Rectal smooth muscle tissue (tissue), 1 donor: ENCODE measurements around the gene SEL1L3.

Experiments used
- H3K27ac ChIP-seq: one replicate; pipeline ENCODE4 v1.7.0; 2013; ENCODE audit warnings: low read depth, low read length, inconsistent platforms
- H3K27me3 ChIP-seq: one replicate; pipeline ENCODE4 v1.7.0; 2013; ENCODE audit warnings: low read length; ENCODE audit not compliant: control insufficient read depth, insufficient read depth
- H3K36me3 ChIP-seq: one replicate; pipeline ENCODE4 v1.7.0; 2013; ENCODE audit warnings: low read length; ENCODE audit not compliant: control insufficient read depth, insufficient read depth
- H3K4me1 ChIP-seq: one replicate; pipeline ENCODE4 v1.7.0; 2013; ENCODE audit warnings: low read length; ENCODE audit not compliant: control insufficient read depth, insufficient read depth
- H3K4me3 ChIP-seq: one replicate; pipeline ENCODE4 v1.7.0; 2013; ENCODE audit warnings: low read length
- H3K9ac ChIP-seq: one replicate; pipeline ENCODE4 v1.7.0; 2013; ENCODE audit warnings: low read length

The SEL1L3 gene

DNA sequence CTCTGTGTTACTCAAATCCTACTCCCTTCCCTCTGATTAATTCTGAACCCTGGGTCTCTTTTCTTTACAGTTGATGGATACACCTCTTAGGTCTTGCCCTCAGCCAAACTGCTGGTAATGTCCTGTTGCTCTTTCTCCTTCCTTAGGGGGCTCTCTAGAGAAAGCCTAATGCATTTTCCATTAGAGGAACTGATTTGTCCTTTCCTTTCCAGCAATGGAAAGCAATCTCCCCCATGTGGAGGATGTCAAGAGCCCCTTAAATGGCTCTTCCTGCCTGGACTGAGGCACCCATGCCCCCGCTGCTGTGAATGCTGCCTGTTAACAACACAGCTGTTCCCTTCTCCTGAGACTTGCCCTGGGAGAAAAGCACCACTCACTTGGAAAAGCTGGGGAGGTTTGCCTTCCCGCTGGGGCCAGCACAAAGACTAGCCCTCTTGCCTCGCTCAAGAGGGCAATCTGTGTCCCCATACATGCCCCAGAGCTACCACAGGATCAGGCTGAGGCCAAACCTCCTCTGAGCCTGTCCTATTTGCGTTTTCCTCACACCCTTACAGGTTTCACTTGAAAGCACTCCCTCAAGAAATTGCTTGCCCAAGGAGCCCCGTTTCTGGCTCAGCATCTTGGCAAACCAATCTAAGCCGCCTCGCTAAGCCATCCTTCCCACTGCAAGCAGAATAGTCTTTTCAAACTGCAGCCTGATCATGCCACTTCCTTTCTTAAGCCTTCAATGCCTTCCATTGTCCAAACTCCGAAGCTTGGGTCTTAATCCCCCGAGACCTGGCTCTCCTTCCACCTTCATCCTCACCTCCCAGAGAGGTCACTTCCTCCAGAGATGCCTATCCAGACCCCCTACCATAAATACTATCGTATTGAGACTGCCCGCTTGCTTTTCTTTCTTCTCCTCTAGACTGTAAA lies 28.0 kb upstream of the SEL1L3 start:
- no peak overlapping the region for H3K27ac ChIP-seq

DNA sequence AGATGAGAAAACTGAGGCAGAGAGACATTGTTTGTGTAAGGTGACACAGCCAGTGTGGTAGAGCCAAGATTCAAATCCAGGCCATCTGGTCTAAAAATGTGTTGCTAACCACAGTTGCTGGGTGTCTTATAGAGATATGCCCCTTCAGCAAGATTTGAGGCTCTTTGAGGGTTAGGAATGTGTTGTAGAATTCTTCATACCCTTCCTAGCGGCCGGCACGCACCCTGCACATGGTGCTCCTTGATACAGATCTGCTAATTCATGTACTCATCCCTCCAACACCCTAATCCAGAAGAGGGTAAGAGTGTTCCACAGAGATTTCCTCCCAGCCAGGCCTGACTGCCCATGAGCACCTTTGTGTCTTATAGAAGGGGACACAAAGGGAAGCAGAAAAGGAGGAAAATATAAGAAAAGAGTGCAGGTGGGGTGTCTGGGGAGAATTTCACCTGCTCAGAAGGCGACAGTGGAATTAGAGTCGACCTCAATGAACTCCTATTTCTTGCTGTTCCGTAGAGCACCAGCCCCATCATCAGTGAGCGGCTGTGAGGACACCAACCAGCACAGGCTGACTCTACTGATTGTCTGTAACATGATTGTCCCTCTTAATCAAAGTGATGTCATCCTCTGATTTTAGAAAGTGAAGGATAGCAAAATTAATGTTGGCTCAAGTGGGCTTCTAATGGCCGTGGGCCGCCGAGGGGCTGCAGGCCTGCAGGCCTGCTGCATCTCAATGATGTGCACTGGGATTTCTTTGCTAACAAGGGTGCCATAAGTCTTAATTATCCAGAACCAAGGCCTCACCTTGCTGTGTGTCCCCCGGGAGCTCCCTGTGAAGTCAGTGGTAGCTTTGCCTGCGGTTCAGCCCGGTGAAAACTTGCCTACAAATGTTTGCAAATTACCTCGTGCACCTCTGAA lies 27.1 kb upstream of the SEL1L3 start:
- Histone ChIP-seq H3K36me3 (no peaks in the 10 kb centered on the region), H3K27ac (no peak overlapping the region), H3K4me1 (no peaks in the 10 kb centered on the region), H3K27me3 (no peaks in the 10 kb centered on the region), H3K9ac (no peak overlapping the region), H3K4me3 (no peak overlapping the region)

More for the DNA sequence above, 28.0 kb upstream of the SEL1L3 start:
- H3K4me1 ChIP-seq: no peaks in the 10 kb centered on the region
- H3K36me3 ChIP-seq: no peaks in the 10 kb centered on the region
- no peak overlapping the region for H3K4me3 ChIP-seq
- H3K9ac ChIP-seq: no peak overlapping the region
- H3K27me3 ChIP-seq: no peaks in the 10 kb centered on the region

DNA sequence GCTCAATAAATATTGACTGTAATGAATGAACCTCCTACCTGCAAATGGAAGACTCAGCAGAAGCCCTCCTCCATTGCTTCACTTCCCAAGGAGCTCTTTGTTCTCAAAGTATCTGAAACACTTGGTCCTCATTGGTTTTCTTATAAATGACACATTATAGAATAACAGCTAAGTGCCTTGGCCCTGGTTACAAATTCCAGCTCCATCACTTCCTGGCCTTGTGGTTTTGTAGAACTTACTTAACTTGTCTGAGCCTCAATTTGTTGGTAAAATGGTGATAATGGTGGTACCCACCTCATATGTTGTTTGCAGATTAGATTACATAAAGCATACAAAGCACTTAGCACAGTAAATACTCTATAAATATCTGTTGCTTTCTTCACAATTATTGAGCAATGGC lies 26.0 kb upstream of the SEL1L3 start:
- no peaks in the 10 kb centered on the region for H3K36me3 ChIP-seq
- H3K4me1 ChIP-seq: no peaks in the 10 kb centered on the region
- H3K27ac ChIP-seq: no peak overlapping the region
- H3K27me3 ChIP-seq: no peaks in the 10 kb centered on the region
- H3K4me3 ChIP-seq: no peak overlapping the region
- no peak overlapping the region for H3K9ac ChIP-seq

DNA sequence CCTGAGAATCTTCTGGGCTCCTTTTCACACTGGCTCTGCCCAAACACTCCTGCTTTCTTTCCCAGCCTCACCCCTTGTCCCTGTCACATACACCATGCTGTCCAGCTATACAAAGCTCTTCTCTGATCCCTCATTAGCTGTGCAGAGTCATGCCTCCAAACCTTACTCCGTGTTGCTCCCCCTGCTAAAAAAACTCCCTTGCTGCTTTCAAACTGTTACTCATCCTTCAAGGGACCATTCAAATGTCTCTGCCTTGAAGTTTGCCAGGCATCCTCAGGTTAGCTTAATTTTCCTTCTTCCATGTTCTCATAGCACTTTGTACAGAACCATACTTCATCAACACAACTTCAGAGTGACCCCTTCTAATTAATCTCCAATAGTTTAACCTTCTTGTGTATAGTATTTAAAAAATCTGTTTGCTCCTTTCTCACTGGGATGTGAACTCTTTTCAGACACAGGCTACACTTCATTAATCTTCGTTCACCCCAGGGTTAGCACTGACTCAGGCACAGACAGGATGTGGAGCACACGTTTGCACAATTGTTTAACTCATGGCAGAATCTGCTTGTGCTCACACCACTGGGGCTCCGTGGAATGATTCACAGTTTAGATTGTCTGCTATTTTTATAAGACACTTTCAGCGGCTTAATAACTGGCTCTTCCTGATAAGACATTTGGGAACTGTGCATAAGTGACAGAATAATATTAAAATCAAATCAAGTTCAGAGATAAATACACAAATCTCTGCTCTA lies 21.4 kb upstream of the SEL1L3 start:
- Histone ChIP-seq H3K9ac (no peak overlapping the region), H3K4me3 (no peak overlapping the region), H3K27me3 (no peaks in the 10 kb centered on the region), H3K36me3 (no peaks in the 10 kb centered on the region), H3K4me1 (no peaks in the 10 kb centered on the region), H3K27ac (no peak overlapping the region)

DNA sequence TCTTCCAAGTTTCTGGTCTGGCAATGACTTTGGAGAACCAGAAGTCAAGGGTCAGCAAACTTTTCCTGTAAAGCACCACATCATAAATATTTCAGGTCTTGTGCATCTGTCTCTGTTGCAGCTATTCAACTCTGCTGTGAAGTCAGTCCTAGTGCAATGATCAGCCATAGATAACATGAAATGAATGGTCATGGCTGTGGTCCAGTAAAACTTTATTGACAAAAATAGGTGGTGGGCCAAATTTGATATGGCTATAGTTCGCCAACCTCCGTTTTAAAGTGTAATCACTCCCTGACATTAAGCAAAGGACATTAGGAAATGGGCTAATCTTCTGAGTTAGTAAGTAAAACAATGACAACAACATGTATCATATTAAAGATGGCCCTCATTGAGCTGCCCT lies 20.8 kb upstream of the SEL1L3 start:
- H3K9ac ChIP-seq: no peak overlapping the region
- no peak overlapping the region for H3K27ac ChIP-seq
- no peaks in the 10 kb centered on the region for H3K27me3 ChIP-seq
- H3K4me1 ChIP-seq: no peaks in the 10 kb centered on the region
- no peaks in the 10 kb centered on the region for H3K36me3 ChIP-seq
- no peak overlapping the region for H3K4me3 ChIP-seq

DNA sequence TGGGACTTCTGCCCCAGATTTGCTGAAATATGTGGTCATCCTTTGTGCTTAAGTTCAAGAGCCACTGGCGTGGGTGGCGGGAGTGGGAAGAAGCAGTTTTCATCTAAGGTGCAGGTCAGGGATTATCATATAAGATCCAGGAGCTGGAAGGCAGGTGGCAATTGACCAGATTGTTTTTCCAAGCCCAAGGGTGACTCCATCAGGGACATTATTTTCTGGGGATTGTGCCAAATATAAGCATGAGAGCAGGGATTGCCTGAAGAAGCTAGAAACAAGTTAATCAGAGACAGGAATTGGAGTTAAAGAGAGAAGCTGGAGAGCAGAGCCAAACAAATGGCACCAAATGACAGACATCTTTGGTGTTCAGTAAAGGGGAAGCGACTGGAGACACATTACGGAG lies 19.4 kb upstream of the SEL1L3 start:
- Histone ChIP-seq H3K36me3 (no peaks in the 10 kb centered on the region), H3K9ac (no peak overlapping the region), H3K27ac (no peak overlapping the region), H3K27me3 (no peaks in the 10 kb centered on the region), H3K4me1 (no peaks in the 10 kb centered on the region), H3K4me3 (no peak overlapping the region)

DNA sequence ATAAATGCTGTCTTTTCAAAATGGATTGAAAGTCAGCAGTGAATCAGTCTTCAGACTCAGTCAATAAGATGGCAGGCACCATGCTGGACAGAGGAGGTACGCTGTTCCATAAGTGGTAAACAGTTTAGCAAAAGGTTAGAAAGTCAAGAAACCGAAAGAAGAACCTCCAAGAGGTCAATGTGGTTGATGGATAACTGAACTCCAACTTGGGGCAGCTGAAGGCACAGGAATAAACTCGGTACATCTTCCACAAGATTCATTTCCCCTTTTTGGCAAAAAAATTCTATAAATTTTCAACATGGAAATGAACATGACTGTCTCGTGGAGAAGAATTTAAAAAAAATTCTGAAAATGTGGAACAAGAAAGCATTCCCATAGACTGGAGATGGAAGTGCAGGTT lies 18.4 kb upstream of the SEL1L3 start:
- no peak overlapping the region for H3K9ac ChIP-seq
- H3K4me1 ChIP-seq: no peaks in the 10 kb centered on the region
- no peak overlapping the region for H3K4me3 ChIP-seq
- H3K27me3 ChIP-seq: no peaks in the 10 kb centered on the region
- H3K36me3 ChIP-seq: no peaks in the 10 kb centered on the region
- no peak overlapping the region for H3K27ac ChIP-seq

DNA sequence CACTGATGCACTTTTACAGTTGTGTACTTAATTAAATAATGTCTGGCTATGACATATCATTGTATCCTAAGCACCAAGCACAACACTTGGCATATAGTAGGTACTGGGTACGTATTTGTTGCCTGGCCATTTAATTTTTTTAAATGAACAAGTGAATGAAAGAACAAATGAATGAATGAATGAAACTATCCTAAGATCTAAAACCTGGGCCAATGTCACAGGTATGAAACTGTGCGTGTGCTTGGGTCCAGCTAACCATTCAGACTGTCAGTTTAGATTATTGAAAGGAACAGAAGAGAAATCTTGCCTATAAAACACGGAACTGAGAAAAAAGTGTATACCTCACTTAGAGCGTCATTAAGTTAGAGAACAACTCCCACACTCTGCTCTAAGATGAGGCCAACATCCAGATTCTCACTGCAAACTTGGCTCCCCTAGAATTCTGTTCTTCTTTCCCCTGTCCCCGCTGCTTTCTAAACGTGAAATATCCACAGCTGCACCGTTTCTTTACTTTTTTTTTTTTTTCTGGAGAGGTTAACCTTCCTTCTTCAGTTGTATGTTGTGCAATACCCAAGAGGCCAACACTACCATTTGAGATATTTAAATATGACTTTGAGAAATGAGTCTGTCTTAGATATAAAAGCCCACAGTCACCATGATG lies 17.3 kb upstream of the SEL1L3 start:
- no peaks in the 10 kb centered on the region for H3K36me3 ChIP-seq
- H3K27me3 ChIP-seq: no peaks in the 10 kb centered on the region
- no peaks in the 10 kb centered on the region for H3K4me1 ChIP-seq
- no peak overlapping the region for H3K4me3 ChIP-seq
- no peak overlapping the region for H3K9ac ChIP-seq
- no peak overlapping the region for H3K27ac ChIP-seq

DNA sequence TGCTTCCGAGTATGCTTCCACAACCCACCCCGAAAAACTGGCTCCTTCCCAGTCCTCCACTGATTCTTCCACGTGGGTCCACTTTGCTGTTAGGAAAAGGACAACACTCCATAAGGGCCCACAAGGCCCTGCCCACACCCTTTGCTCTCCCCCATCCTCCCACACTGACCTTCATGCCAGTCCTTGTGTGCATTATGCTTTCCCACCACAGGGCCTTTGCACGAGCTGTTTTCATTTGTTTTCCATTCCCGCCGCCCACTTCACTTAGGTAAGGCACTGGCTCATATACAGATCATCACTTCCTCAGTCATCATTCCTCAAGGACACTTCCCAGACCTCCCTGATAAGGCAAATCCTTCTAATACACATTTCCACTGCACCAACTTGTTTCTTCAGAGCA lies 16.8 kb upstream of the SEL1L3 start:
- Histone ChIP-seq H3K27ac (no peak overlapping the region), H3K4me1 (no peaks in the 10 kb centered on the region), H3K4me3 (no peak overlapping the region), H3K36me3 (no peaks in the 10 kb centered on the region), H3K9ac (no peak overlapping the region), H3K27me3 (no peaks in the 10 kb centered on the region)

DNA sequence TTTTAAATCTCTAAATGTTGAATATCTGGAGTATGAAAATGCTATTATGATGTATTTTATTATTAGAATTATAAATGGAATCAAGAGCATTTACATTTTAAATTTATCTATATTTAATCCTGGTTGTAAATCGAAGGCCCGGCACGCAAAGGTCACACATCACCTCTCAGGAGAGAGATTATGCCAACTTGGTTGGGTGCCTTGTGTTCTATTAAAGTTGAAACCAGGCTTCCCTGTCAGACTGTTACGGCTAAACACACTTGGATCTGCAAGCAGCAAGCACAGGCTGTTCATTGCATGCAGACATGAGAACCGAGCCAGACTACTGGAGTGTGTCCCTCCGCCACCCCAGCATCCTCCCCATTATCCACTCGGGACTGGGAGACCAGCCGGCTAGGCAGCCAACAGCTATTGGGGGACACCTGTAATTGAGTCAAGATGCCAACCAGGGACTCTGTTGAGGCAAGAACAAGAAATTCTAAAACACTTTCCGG lies 16.4 kb upstream of the SEL1L3 start:
- H3K27ac ChIP-seq: no peak overlapping the region
- no peak overlapping the region for H3K9ac ChIP-seq
- H3K4me1 ChIP-seq: no peaks in the 10 kb centered on the region
- H3K36me3 ChIP-seq: no peaks in the 10 kb centered on the region
- H3K27me3 ChIP-seq: no peaks in the 10 kb centered on the region
- H3K4me3 ChIP-seq: no peak overlapping the region

DNA sequence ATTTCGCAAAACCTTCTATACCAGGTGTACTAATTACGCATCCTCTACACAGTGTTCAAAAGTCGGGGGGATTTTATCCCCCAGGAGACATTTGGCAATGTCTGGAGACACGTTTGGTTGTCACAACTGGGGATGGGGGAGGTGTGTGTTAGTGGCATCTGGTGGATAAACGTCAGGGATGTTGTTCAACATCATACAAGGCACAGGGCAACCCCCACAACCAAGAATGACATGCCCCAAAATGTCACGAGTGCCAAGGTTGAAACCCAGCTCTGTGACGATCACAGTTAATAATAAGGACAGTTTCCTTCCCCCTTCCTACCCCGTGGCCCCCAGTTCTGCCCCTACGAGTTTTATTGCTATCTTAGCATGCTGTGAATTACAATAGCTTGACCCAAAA lies 15.9 kb upstream of the SEL1L3 start:
- no peak overlapping the region for H3K4me3 ChIP-seq
- no peak overlapping the region for H3K27ac ChIP-seq
- no peaks in the 10 kb centered on the region for H3K36me3 ChIP-seq
- no peak overlapping the region for H3K9ac ChIP-seq
- H3K4me1 ChIP-seq: no peaks in the 10 kb centered on the region
- H3K27me3 ChIP-seq: no peaks in the 10 kb centered on the region
